GM12878 (cell line): Measurements from ENCODE around the gene CASTOR1. TPM values are rescaled to one million over a fixed set of nuclear protein-coding genes. Genes with fewer than 3 reads are reported as not detected.

Experiments
- EZH2 ChIP-seq: IDR thresholded peaks from 2 replicates; pipeline ENCODE4 v1.6.1; 2012; ENCODE audit warnings: low read depth, mild to moderate bottlenecking, control low read depth, inconsistent platforms, low read length, borderline replicate concordance; ENCODE audit not compliant: control insufficient read depth
- GABPA ChIP-seq: IDR thresholded peaks from 2 replicates; pipeline ENCODE4 v1.6.1; 2014; ENCODE audit warnings: antibody characterized with exemption, low read depth, mild to moderate bottlenecking, inconsistent platforms
- KDM1A ChIP-seq: fragments of 200-600 bp; sonication (generic); IDR thresholded peaks from 2 replicates; pipeline ENCODE4 v1.6.1; 2016; ENCODE audit warnings: borderline replicate concordance
- LARP7 ChIP-seq: fragments of 450-650 bp; IDR thresholded peaks from 2 replicates; pipeline ENCODE4 v1.6.1; 2017; ENCODE audit warnings: mild to moderate bottlenecking
- MXI1 ChIP-seq: fragments of 150-350 bp; IDR thresholded peaks from 2 replicates; pipeline ENCODE4 v1.6.1; 2011; ENCODE audit warnings: low read depth, mild to moderate bottlenecking, inconsistent platforms, low read length, improper control_type of control experiment
- NFIC ChIP-seq: IDR thresholded peaks from 2 replicates; pipeline ENCODE4 v1.6.1; 2012; ENCODE audit warnings: low read depth, mild to moderate bottlenecking, inconsistent platforms, low read length, moderate library complexity
- NR2C2 ChIP-seq: IDR thresholded peaks from 2 replicates; pipeline ENCODE4 v1.6.1; 2011; ENCODE audit warnings: borderline replicate concordance, low read depth; ENCODE audit not compliant: control insufficient read depth, insufficient read length
- POLR2AphosphoS5 ChIP-seq: IDR thresholded peaks from 2 replicates; pipeline ENCODE4 v1.6.1; 2011; ENCODE audit warnings: mild to moderate bottlenecking, low read length, inconsistent platforms
- RUNX3 ChIP-seq: IDR thresholded peaks from 2 replicates; pipeline ENCODE4 v1.6.1; 2012; ENCODE audit warnings: low read length, inconsistent platforms
- SP1 ChIP-seq: IDR thresholded peaks from one replicate; pipeline ENCODE4 v1.6.1; 2011; ENCODE audit warnings: low read depth, low read length
- TARDBP ChIP-seq: IDR thresholded peaks from 2 replicates; pipeline ENCODE4 v1.6.1; 2016; ENCODE audit warnings: borderline replicate concordance
- WRNIP1 ChIP-seq: IDR thresholded peaks from 2 replicates; pipeline ENCODE4 v1.6.1; 2011; ENCODE audit warnings: low read depth, low read length, improper control_type of control experiment, borderline replicate concordance
- polyA plus RNA-seq, 11 experiments: library from polyadenylated mRNA; depleted of rRNA in 4 of 11; unstranded in 6 of 11; stranded (reverse) in 5 of 11; fragments of >200 nt; fragmentation: Nextera tagmentation in 4 of 11; fragmentation: Illumina TruSeq in 1 of 11; extraction: Ambion mirVana in 4 of 11; extraction: Trizol in 1 of 11; gene quantifications; 1 replicate in 1 of 11; 2 replicates in 10 of 11; pipeline versions ENCODE4 v1.2.1 to v1.2.3, GENCODE V29; 2011 to 2016; ENCODE audit warnings: inconsistent platforms in 2 of 11, missing spikeins in 2 of 11, low read depth in 1 of 11
- total RNA-seq, 4 experiments: library from RNA; depleted of rRNA in 3 of 4; stranded (reverse); fragments of >200 nt in 3 of 4; fragmentation: Illumina TruSeq in 1 of 4; extraction: Trizol in 1 of 4; gene quantifications; 2 replicates each; pipeline versions ENCODE4 v1.2.1 to v1.2.3, GENCODE V29; 2013 to 2021
- TF ChIP-seq, protein P1 (sequence below): fragments of 450-650 bp; IDR thresholded peaks from 2 replicates; pipeline ENCODE4 v1.6.1; 2017; ENCODE audit warnings: mild to moderate bottlenecking, moderate library complexity
- TF ChIP-seq, protein P2 (sequence below): fragments of 450-650 bp; formaldehyde crosslinking; IDR thresholded peaks from 2 replicates; pipeline ENCODE4 v1.4.0; 2020; ENCODE audit warnings: mild to moderate bottlenecking, moderate library complexity

Gene CASTOR1
- total and polyA plus RNA-seq, 10 of the 15 experiments (the other 5 are each of a cell fraction or from before 2014, with no cell fraction given) = 0.31 to 9.1 (median 3.3) TPM

DNA sequence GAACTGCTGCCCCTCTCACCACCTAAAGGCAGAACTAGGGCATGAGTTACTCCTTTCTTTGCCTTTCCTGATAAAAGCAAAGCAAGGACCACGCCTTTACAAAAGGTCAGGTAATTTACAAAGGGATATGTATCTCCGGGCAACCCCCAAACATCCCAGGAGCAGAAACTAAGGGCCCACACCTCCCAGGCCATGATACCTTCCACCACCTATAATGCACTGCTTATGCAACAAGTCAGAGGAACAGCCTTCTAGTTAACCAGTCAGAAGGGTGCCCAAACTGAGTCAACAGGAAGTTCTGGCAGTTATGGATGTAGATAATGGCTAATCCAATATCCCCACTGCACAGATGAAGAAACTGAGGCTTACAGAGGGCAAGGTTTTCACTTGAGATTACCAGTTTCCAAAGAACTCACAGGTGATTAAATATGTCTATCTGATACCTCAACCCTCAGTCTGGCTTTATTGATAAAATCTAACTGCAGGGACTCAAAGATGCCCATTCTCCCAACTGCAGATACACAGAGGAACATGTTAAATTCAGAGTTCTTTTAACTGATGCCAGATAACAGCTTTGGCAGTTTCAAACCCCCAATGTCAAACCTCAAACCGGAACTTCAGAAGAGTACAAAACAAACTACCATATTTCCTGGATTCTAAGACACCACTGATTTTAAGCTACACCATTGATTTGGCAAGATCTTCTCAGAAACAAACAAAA, 16.8 kb upstream of the CASTOR1 start (continued):
- TF ChIP-seq POLR2AphosphoS5 = 0 out of 2 replicates have a peak, but pooled peaks have one; percentile 7
- no peak for TF ChIP-seq SP1
- no peak for TF ChIP-seq GABPA
- TF ChIP-seq RUNX3 = peak; percentile 83
- TF ChIP-seq LARP7 = no peak
- TF ChIP-seq MXI1 = no peak
- TF ChIP-seq WRNIP1 = no peak
- no peak for TF ChIP-seq EZH2
- no peak for TF ChIP-seq KDM1A
- TF ChIP-seq, protein P1, sequence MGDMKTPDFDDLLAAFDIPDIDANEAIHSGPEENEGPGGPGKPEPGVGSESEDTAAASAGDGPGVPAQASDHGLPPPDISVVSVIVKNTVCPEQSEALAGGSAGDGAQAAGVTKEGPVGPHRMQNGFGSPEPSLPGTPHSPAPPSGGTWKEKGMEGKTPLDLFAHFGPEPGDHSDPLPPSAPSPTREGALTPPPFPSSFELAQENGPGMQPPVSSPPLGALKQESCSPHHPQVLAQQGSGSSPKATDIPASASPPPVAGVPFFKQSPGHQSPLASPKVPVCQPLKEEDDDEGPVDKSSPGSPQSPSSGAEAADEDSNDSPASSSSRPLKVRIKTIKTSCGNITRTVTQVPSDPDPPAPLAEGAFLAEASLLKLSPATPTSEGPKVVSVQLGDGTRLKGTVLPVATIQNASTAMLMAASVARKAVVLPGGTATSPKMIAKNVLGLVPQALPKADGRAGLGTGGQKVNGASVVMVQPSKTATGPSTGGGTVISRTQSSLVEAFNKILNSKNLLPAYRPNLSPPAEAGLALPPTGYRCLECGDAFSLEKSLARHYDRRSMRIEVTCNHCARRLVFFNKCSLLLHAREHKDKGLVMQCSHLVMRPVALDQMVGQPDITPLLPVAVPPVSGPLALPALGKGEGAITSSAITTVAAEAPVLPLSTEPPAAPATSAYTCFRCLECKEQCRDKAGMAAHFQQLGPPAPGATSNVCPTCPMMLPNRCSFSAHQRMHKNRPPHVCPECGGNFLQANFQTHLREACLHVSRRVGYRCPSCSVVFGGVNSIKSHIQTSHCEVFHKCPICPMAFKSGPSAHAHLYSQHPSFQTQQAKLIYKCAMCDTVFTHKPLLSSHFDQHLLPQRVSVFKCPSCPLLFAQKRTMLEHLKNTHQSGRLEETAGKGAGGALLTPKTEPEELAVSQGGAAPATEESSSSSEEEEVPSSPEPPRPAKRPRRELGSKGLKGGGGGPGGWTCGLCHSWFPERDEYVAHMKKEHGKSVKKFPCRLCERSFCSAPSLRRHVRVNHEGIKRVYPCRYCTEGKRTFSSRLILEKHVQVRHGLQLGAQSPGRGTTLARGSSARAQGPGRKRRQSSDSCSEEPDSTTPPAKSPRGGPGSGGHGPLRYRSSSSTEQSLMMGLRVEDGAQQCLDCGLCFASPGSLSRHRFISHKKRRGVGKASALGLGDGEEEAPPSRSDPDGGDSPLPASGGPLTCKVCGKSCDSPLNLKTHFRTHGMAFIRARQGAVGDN = 0 out of 2 replicates have a peak, but pooled peaks have one; percentile 49
- TF ChIP-seq TARDBP = no peak
- 0 out of 2 replicates have a peak, but pooled peaks have one; percentile 21 for TF ChIP-seq NFIC
- no peak for TF ChIP-seq NR2C2
- TF ChIP-seq, protein P2, sequence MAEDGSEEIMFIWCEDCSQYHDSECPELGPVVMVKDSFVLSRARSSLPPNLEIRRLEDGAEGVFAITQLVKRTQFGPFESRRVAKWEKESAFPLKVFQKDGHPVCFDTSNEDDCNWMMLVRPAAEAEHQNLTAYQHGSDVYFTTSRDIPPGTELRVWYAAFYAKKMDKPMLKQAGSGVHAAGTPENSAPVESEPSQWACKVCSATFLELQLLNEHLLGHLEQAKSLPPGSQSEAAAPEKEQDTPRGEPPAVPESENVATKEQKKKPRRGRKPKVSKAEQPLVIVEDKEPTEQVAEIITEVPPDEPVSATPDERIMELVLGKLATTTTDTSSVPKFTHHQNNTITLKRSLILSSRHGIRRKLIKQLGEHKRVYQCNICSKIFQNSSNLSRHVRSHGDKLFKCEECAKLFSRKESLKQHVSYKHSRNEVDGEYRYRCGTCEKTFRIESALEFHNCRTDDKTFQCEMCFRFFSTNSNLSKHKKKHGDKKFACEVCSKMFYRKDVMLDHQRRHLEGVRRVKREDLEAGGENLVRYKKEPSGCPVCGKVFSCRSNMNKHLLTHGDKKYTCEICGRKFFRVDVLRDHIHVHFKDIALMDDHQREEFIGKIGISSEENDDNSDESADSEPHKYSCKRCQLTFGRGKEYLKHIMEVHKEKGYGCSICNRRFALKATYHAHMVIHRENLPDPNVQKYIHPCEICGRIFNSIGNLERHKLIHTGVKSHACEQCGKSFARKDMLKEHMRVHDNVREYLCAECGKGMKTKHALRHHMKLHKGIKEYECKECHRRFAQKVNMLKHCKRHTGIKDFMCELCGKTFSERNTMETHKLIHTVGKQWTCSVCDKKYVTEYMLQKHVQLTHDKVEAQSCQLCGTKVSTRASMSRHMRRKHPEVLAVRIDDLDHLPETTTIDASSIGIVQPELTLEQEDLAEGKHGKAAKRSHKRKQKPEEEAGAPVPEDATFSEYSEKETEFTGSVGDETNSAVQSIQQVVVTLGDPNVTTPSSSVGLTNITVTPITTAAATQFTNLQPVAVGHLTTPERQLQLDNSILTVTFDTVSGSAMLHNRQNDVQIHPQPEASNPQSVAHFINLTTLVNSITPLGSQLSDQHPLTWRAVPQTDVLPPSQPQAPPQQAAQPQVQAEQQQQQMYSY (CRISPR knock-in tag) = no peak
- TF ChIP-seq, all 136 proteins: peak for 7
